ENCODE measurements around the gene NMRK2. TPM values are rescaled to one million over a fixed set of nuclear protein-coding genes. Genes with fewer than 3 reads are reported as not detected.
"Not testable (repeated sequence)": the region's sequence is repeated elsewhere in the genome, so short reads cannot be mapped to it uniquely, and the experiment has no call there.

NMRK2 gene
- total RNA-seq, 1 donor: not detected

GRCh38 chr19:3949997-3950859 lies 17.4 kb downstream of the NMRK2 start:
- TF ChIP-seq CTCF (IDR thresholded peaks at IDR 0.05; ENCODE audit: insufficient read depth, low read depth, low read length): no peak
- H3K4me3 ChIP-seq (ENCODE audit: low read depth, low read length): no peak overlapping the region
- DNase-seq (ENCODE audit: low read depth): no peak

- no peak overlapping the region for H3K4me3 ChIP-seq (ENCODE audit: low read depth, low read length)
- TF ChIP-seq CTCF (IDR thresholded peaks at IDR 0.05; ENCODE audit: insufficient read depth, low read depth, low read length): no peak
- no peak for DNase-seq (ENCODE audit: low read depth)
These were observed 18.3 kb downstream of the NMRK2 start for GRCh38 chr19:3950871-3951861.

DNA sequence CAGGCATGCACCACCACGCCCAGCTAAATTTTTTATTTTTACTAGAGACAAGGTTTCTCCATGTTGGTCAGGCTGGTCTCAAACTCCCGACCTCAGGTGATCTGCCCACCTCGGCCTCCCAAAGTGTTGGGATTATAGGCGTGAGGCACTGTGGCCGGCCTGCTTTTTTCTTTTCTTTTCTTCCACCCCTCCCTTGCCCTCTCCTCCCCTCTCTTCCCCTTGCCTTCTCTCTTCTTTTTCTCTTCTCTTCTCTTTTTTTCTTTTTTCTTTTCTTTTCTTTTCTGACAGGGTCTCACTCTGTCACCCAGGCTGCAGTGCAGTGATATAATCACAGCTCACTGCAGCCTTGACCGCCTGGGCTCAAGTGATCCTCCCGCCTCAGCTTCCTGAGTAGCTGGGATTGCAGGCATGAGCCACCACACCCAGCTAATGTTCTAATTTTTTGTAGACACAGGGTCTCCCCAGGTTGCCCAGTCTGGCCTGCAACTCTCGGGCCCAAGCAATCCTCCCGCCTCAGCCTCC lies 19.9 kb downstream of the NMRK2 start:
- not testable (repeated sequence) for DNase-seq (ENCODE audit: low read depth)

DNA sequence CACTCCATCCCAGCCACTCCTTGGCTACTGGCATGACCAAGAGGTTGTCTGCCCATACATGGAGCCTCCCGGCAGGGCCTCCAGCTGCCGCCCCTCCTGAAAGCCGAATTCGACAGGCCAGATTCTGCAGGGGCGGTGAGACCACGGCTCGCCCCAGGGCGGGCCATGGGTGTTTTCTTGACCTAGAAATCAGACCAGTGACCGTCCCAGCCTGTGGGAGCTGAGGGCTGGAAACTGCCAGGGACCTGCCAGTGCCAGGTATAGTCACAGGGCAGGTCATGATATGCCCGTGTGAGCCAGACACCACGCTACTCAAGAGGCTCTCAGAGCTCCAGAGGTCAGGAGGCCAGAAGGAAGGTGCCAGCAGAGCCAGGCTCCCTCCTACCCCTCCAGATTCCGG lies 21.2 kb downstream of the NMRK2 start:
- no peak for DNase-seq (ENCODE audit: low read depth)
- no peak for TF ChIP-seq CTCF (IDR thresholded peaks at IDR 0.05; ENCODE audit: insufficient read depth, low read depth, low read length)
- no peak overlapping the region for H3K4me3 ChIP-seq (ENCODE audit: low read depth, low read length)

More for the DNA sequence above, 19.9 kb downstream of the NMRK2 start:
- H3K4me3 ChIP-seq (ENCODE audit: low read depth, low read length): not testable (repeated sequence)

DNA sequence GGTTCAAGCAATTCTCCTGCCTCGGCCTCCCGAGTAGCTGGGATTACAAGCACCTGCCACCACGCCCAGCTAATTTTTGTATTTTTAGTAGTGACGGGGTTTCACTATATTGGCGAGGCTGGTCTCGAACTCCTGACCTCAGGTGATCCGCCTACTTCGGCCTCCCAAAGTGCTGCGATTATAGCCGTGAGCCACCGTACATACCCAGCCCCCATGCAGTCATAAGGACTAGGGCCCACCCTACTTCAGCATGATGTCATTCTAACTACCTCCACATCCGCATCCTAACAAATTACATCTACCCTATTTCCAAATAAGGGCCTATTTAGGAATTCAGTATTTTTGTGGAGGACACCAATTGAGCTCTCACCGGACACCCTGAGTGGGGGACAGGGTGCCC lies 22.4 kb downstream of the NMRK2 start:
- H3K4me3 ChIP-seq (ENCODE audit: low read depth, low read length); DNase-seq (ENCODE audit: low read depth): not testable (repeated sequence)

GRCh38 chr19:3955688-3956087 lies 22.8 kb downstream of the NMRK2 start:
- H3K4me3 ChIP-seq (ENCODE audit: low read depth, low read length): no peak overlapping the region
- TF ChIP-seq CTCF (IDR thresholded peaks at IDR 0.05; ENCODE audit: insufficient read depth, low read depth, low read length): no peak
- no peak for DNase-seq (ENCODE audit: low read depth)

DNA sequence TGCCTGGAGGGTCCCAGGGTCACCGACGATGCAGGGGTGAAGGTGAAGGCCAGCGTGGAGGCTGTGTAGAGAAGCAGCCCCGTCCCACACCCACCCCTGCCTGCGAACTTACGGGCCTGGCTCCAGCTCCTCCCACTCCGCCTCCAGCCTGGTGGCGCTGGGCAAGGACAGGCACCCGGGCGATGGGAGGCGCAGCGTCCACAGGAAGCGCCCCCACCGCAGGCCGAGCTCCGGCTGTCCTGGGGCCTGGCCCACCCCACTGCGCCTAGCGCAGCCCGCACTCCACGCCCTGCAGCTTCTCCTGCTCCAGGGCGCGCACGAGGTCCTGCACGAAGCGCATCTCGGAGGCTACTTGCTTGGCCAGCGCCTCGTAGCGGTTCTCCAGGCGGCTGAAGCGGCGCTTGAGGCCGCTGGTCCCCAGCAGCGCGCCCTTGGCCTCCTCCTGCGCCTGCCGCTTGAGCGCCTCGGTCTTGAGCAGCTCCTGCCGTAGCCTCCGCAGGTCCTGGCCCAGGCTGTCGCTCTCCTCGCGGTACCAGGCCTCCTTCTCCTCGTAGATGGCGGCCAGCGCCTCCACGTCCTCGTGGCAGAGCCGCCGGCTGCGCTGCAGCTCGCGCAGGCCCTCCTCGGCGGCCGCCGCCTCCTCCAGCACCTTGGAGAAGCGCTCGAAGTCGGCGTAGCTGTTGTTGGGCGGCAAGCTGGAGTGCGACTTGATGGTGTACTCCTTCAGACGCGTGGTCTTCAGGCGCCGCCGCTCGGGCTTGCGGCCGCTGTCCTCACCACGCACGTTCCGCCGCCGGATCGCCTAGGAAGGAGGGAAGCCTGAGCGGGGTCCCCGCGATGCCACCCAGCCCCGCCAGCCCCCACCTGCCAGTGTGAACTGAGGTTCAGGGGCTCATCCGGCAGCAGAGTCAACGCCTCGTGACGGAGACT lies 26.2 kb downstream of the NMRK2 start:
- no peak for TF ChIP-seq CTCF (IDR thresholded peaks at IDR 0.05; ENCODE audit: insufficient read depth, low read depth, low read length)
- DNase-seq (ENCODE audit: low read depth): no peak

More for the DNA sequence above, 26.2 kb downstream of the NMRK2 start:
- H3K4me3 ChIP-seq (ENCODE audit: low read depth, low read length): no peak overlapping the region
